ENCODE results near the gene MT1B.

DNA sequence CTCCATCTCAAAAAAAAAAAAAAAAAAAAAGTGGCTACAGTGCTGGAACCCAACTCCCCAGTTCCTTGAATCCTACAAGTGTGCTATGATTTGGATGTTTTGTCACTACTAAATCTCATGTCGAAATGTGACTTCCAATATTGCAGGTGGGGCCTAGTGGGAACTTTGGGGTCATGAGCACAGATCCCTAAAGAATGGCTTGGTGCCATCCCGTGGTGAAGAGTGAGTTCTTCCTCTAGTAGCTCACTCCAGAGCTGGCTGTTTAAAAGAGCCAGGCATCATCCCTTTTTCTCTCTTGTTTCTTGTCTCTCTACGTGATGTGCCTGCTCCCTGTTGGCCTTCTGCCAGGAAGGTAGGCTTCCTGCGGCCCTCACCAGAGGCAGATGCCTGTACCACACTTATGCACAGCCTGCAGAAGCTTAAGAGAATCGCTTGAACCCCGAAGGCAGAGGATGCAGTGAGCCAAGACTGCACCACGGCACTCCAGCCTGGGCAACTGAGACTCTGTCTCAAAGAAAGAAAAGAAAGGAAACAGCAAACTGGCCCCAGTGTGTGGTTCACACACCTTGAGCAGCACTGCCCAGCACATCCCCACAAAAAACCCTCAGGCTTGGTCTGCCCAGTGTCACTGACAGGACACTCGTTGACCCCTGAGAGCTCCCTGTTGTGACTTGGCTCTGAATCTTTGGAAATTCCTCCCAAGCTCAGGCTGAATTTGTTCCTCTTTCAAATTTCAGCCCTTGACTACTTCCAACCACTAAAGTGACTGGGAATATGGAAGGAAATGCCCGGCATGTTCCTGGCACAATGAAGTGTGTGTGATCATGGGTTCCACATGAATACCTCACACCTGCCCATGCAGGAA is 23.0 kb upstream of the MT1B start:
- TF ChIP-seq POLR2A (IDR thresholded peaks at IDR 0.05; ENCODE audit: low read depth, low read length) (no peak), POLR2AphosphoS5 (IDR thresholded peaks at IDR 0.05; ENCODE audit: low read depth, low read length) (no peak), TAF1 (IDR thresholded peaks at IDR 0.05; ENCODE audit: borderline replicate concordance, low read depth, low read length) (no peak)
